Jurkat, Clone E6-1 (cell line): ENCODE data around the gene PTRH1.

Source experiments
- DNase-seq: peaks from one replicate; pipeline ENCODE4 v3.0.0-alpha.2; 2011; ENCODE audit warnings: low read depth, low spot score
- H3K4me3 ChIP-seq: 2 replicates; pipeline ENCODE4 v1.5.1; 2011; ENCODE audit warnings: mild to moderate bottlenecking, low read length, control low read depth, moderate library complexity

PTRH1 gene

DNA sequence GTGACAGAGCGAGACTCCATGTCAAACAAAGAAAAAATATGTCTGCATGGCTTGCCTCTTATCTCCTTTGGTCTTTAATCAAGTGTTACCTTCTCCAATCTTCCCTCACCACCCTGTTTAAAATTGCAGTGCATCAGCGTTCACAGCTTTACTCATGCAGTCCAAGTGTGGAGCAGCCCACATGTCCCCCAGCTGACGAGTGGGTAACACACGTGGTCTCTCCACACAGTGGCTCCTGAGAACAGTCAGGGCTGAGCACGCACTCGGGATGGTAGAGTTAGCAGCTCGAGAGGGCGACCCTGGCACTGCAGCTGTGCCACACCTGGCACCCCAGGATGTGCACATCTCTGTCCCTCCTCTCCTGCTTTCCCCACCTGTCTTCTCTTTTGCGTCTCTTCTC lies 34.6 kb downstream of the PTRH1 start:
- no peak for DNase-seq
- H3K4me3 ChIP-seq: no peak overlapping the region

DNA sequence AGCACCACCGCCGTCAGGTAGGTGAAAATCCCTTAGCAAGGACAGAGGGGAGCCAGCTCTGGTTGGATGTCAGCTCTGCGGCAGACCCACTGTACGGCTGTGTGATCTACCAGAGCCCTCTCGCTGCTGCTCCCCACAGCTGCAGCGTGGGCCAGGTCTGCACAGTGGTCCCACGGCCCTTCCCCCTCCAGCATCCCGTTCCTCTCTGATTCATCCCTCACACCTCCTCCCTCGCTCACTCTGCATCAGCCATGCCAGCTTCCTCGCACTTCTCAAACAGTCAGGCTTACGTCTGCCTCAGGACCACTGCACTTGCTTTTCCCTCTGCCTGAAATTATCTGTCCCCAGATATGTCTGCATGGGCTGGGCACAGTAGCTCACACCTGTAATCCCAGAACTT lies 35.2 kb downstream of the PTRH1 start:
- no peak overlapping the region for H3K4me3 ChIP-seq
- no peak for DNase-seq

DNA sequence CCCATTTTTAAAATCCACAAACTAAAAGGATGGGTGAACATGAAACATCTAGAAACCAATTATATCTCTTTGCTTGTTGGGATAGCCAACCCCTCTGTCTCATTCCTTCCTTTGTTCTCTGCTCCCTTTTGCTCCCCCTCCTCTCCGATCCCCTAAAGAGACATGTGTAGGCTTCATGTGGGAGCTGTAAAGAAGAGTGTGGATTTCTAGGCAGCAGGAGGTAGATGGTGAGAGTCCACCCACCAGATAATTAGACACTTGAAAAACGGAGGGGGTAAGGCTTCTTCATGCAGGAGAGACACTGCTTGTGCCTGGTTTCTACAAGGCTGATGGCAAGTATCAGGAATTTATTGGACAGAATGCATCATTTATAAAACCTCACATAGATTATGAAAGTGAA lies 36.0 kb downstream of the PTRH1 start:
- no peak for DNase-seq
- H3K4me3 ChIP-seq: no peak overlapping the region

DNA sequence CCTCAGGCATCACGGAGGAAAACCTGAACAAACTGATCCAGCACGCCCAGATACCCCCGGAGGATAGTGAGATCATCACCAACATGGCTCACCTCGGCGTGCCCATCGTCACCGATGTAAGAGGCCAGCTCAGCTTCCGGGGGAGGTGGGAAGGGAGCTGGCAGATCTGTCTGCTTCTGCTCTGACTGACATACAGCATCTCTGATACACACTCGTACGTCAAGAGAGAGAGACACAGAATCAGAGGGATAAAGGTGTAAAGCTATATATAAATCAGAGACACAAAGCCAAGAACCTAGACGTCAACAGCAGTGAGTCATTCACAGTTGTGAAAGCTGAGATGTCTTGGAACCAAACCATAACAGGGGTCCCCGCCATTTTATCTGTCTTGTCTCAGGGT lies 38.8 kb downstream of the PTRH1 start:
- H3K4me3 ChIP-seq: no peak overlapping the region
- no peak for DNase-seq

DNA sequence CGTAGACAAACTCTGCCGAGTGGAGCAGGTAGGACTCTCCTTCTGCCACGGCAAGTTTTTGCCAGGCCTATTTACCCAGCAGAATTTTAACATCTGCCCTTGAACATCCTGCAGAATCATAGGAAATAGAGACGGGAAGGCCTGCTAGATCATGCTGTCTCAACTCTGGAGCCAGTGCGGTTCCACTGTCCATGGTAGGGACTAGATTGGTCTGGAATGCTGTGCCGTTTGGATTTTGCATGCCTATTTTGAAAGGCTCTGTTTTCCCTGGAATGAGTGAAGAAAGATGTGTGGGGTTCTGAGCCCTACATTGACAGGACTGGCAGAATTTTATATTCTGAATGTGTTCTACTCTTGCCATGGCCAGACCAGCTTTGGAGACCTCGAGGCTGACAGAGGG lies 42.2 kb downstream of the PTRH1 start:
- no peak for DNase-seq
- H3K4me3 ChIP-seq: no peak overlapping the region

DNA sequence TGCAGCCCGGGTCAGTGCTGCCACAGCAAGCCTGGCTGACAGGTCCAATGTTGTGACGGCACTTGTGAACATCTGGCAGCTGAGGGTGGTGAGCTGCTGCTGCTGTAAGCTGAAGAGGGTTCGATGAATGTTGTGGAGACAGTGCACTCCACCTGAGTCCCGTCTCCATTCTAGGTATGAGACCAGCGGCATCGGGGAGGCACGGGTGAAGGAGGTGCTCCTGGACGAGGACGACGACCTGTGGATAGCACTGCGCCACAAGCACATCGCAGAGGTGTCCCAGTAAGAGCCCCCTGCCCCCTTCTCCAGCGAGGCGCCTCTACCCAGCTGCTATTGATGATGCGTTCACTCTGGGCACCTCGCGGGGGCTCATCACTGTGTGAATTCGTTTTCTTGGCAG lies 47.6 kb downstream of the PTRH1 start:
- no peak overlapping the region for H3K4me3 ChIP-seq
- no peak for DNase-seq

DNA sequence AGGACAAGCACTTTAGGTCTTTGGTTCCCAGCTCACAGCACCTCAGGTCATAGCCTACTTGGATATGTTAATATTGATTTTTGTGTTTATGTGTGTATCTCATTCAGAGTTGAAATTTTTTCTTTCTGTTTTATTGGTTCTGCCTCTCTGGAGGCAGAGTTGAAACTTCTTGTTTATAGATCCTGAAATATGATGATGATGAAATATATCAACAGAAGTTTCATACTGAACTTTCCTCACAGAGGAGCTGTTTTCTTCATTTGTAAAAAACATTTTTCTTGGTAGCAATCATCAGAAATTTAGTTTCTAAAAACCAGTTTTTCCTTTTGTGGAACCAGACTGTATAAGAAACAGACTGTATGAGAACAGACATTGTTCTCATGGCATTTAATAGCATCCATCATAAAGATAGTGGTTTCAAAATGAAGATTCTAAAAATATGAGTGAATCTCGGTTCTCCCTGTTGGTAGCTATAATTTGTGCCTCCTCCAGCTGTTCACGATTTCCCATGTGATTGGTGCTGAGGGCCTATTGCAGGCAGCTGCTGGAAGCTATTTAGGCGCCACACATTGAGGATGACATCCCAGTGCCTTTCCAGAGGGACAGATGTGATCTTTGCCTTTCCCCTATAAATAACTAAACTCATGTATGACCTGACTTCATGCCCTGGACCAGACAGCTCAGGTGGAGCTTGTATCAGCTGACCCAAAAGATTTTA lies 48.2 kb downstream of the PTRH1 start:
- DNase-seq: no peak
- no peak overlapping the region for H3K4me3 ChIP-seq

DNA sequence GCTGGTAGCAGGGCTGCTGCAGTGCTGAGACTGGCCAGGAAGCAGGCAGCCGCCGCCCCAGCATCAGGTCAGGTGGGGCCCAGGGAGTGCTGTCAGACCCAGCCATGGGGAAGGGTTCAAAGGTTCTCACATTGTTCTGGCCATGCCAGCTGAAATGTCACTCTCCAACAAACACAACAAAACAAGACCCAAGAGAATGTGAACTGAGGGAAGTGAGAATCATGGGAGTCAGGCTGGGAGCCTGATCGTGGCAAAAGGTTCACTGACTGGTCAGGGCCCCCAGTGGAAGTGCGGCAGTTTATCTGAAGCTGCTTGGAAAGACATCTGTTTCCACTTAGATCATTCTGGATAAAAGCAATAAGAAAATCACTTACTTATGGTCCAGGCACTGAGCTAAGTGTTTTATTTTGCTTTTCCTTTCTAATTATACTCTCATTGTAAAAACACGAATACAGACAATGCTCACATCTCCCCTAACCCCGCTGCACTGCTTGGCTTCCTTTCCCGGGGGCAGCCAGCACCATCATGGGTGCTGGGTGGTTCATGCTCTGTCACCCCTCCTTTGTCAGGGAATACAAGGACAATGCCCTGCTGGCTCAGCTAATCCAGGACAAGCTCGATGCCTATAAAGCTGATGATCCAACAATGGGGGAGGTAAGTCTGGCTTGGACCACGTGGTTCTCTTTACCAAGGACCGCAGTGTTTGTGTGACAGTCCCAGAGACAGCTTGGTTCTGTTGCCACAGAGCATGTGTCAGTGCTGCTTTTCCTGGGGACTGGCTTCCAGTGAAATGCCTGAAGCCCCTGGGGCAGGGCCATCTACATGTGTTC lies 50.6 kb downstream of the PTRH1 start:
- no peak for DNase-seq
- no peak overlapping the region for H3K4me3 ChIP-seq

DNA sequence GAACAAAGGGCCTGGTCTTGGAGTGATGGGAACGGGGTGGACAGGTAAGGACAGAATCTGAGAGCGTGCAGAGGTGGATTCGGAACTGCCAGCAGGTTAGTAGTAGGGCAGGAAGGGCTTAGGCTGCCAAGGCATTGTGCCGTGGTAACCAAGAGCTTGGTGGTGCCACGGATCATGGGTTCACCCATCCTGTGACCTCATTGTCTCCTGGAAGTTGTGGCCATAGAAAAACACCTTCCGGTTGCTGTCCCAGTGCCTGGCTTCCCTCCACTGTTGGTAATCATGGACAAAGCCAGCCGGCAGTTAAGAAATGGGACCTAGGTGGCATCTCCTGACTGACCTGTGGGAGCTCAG lies 51.2 kb downstream of the PTRH1 start:
- no peak for DNase-seq
- no peak overlapping the region for H3K4me3 ChIP-seq
